Prostate gland (tissue), 2 donors: Measurements from ENCODE around the gene PHKA1.

Source experiments
- CTCF ChIP-seq, 4 experiments: fragments of 200-600 bp in 2 of 4; fragments of 450-650 bp in 2 of 4; sonication (generic) in 2 of 4; IDR thresholded peaks; 1 replicate in 3 of 4; 2 replicates in 1 of 4; pipeline ENCODE4 v1.5.1; 2016 to 2019; ENCODE audit warnings: antibody characterized with exemption in 4 of 4, mild to moderate bottlenecking in 2 of 4, moderate library complexity in 2 of 4
- POLR2A ChIP-seq: fragments of 450-650 bp; IDR thresholded peaks from one replicate; pipeline ENCODE4 v1.6.1; 2016; ENCODE audit warnings: antibody characterized with exemption, mild to moderate bottlenecking

GRCh38 chrX:72693477-72693876, 20.6 kb downstream of the PHKA1 start:
- no peak for TF ChIP-seq CTCF (IDR thresholded peaks at IDR 0.05)
- TF ChIP-seq POLR2A: no peak
